M059J (cell line): ENCODE data around the gene COBL. TPM values are rescaled to one million over a fixed set of nuclear protein-coding genes. Genes with fewer than 3 reads are reported as not detected.

Source experiments
- DNase-seq: peaks from one replicate; pipeline ENCODE4 v3.0.0-alpha.2; 2012; ENCODE audit warnings: low read depth
- total RNA-seq: library from RNA; depleted of rRNA; stranded (reverse); fragments of >200 nt; shearing (Covaris generic); gene quantifications from 2 replicates; pipeline ENCODE4 v1.2.3, GENCODE V29; 2014

COBL gene
- total RNA-seq, 1 experiment from 2014 or later, result 0.10 TPM

DNA sequence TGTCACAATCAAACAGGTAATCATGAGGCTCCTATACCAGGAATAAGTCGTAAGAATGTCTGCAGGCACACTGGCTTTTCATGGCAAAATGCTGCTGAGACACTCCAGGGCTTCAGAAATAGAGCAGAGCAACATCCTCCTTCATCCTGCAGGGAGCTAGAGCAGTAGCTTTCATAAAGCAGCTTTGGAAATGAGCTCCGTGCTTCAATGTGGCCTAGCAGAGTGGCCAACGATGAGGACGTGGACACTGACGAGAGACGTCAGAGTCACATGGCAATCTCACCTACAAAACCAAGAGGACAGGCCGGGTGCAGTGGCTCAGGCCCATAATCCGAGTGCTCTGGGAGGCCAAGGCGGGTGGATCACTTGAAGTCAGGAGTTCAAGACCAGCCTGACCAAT lies 9.8 kb downstream of the COBL start:
- DNase-seq, result no peak

DNA sequence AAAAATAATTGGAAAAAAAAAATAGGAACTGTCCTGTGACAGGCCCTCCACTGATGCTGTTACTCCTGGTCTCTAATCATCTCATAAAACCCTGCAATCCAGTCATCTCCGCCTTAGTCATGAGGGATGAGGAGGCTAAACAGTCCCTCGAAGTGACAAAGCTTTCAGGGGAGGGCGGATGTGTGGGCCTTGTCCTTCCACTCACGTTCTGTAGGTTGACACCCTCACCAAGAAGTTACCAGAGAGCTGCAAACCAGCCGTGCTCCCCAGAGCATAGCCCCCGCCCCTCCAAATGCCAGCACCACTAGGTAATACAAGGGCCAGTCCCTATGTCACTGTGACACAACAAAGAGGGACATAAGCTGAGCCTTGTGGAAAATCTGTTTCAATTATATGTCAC lies 11.9 kb downstream of the COBL start:
- DNase-seq, result peak; percentile 29

DNA sequence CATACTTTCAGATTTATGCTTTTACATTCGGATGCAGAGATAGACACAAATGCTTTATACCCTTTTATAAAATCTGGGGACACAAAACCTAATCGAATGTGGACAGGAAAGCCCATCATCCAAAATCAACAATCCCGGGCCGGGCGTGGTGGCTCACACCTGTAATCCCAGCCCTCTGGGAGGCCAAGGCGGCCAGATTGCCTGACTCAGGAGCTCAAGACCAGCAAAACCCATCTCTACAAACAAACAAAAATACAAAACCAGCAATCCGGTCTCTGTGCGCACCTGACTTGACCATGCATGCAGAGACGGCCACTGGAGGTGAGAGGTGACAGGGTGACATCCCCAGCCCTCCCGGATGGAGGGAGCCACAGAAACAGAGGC lies 13.5 kb downstream of the COBL start:
- DNase-seq, result no peak

DNA sequence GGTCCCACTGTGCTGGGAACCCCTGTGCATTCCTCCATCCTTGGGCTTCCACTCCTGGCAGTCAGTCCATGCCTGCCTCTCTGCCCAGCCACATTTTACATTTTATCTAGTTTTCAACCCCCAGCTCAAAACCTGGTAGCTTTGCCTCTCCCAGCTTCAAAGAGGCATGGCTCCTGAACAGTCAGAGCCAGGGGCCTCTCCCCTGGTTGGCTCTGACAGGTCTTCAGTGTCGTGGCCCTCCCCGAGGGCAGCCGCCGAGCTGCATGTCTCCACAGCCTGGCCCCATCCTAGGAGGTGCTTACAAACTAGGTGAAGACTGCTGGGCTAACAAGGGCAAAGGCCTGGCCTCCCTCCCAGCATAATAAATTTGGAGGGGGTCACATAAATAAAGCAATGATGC lies 14.8 kb downstream of the COBL start:
- no peak for DNase-seq

DNA sequence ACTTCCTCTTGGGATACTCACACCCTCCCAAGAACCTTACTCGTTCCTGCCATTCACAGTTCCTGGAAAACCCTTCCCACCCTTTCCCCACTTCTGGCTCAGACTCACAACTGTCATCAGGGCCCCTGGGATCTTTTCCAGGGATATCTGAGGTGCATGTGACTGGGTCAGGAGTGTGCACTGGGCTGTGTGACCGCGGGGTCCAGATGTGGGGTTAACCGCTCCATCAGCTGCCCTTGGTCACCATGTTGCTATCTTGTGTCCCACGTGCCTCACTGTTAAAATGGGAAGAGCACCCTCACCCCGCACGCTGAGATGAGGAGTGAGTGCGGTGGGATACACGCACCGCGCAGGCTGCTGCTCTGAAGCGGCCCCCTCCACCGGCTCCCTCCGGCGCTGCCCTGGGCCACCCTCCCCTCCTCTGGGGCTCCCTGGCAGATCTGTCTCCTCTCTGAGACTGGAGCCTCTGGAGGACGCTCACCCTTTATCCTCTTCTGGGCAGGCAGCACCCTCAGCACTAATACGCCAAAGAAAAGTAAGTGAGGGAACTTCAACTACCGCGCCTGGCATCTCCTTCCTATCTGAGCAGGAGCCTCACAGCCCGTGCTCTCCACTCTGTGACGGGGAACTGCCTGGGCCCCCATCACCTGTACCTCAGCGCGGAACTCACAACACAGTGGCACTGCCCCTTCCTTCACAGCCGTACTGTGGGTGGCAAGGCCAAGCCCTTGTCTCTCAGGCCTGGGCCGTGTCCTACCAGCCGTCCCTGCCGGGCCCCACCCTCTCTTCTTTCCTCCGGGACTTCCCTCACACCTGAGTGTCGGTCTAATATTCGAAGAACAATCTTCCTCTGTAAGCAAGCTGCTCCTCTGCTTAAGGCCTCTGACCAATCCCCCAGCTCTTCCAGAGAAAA lies 15.6 kb downstream of the COBL start:
- no peak for DNase-seq

DNA sequence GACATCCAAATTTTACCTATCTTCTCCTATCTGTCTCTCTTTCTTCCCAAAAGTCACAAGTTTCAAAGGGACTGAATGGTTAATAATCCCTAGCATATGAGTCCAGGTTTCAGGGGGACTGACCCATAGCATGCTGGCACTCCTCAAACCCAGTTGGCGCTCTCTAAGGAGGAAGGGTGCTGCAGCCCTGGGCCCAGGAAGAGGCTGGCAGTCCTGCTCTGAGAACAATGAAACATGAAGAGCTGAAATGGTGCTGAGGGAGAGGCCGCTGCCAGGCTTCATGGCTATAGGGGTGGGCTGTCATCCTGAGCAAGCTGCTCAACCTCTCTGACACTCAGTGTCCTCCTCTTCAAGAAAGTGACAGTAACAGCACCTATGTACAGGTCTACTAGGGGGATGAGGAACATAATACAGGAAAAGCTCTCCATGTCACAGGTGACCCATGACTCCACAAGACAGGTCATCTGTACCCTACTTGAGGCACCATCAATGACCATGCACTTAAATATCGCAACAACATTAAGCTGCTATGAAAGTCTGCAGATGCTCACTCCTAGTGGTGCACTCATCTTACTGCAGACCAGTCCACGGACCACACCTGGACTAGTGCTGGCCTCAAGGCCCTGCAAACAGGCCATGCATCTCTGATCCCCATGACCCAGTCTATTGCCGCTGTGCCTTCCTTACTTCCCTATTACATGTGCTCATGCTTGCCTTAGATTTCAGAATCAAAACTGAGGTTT lies 17.0 kb downstream of the COBL start:
- DNase-seq, result no peak

DNA sequence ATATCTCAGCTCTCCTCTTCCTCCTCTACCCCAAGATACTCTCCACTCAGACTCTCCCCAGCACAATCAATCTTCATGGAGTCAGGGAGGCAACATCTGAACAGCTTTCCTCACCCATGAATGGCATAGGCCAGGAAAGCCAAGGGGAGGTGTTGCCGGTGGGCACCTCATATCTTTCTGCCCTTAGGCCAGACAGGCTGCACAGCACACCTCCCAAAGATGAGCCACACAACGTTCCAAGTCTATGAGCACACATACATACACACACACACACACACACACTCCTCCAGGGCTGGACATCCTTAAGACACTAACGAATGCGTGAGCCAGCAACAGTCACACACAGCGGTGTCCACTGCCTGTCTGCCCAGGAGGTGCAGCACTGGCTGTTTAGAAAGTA lies 17.7 kb downstream of the COBL start:
- DNase-seq, result no peak

DNA sequence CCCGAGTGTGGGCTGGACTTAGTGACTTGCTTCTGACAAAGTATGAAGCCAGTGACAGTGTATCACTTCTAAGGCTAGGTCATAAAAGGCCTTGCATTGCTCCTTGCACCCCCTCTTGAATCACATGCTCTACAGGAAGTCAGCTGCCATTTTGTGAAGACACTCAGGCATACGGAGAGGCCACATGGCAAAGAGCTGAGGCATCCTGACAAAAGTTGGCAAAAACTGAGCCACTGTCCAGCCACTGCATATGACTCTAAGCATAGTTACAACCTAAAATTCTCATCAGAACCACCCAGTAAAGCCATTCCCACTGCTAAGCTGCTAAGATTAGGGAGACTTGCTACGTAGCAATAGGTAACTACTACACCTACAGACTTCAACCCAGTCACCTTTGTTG lies 18.6 kb downstream of the COBL start:
- no peak for DNase-seq

DNA sequence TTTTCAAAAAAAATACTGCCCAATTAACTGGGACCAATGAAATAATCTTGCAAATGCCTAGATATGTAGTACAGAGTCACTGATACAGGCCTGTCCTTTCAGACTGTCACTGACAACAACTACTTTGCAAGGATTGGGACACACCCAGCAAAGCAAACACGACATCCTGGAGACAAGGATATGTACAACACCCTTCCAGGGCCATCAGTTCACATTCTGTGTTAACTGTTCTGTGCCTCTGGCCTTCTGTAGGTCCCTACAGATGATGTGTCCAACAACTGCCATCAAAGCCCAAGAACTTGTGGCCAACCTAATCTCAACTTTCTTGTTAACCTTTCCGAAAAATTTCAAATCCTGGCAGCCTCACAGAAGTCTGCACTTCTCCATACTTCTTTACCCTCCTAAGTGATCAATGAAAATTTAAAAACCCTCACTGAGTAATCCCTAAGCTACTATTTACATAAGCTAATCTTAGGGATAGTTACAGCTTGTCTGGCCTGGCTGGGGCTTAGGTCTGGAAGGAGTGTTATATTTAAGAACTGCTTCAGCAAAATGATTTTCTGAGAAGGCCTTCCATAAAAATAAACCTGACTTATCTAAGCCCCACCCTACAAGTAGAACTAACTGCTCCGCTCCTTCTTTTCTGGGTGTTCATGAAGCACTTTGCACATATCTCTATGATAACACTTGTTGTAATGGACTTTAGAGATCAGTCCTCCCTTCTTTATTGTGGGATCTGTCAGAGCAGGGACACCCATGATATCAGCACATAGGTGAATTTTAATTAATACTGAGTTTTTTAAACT lies 21.0 kb downstream of the COBL start:
- DNase-seq, result no peak

DNA sequence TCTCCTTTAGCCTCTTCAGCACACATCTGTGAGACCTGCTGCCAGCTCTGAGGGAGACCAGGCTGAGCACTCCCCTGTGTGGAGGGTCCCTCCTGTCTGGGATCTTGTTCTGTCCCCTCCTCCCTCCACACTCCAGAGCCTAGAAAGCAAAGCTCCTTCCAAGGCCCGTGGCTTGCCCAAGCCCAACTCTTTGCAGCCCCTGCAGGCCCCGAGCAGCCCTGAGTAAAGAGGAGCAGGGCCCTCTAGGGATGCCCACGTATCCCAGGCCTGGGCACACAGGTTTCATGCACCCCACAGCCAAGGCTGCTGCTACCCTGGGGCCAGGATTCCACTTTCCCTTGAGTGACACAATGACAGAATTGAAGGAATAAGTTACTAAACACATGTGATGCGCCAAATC lies 24.0 kb downstream of the COBL start:
- no peak for DNase-seq

DNA sequence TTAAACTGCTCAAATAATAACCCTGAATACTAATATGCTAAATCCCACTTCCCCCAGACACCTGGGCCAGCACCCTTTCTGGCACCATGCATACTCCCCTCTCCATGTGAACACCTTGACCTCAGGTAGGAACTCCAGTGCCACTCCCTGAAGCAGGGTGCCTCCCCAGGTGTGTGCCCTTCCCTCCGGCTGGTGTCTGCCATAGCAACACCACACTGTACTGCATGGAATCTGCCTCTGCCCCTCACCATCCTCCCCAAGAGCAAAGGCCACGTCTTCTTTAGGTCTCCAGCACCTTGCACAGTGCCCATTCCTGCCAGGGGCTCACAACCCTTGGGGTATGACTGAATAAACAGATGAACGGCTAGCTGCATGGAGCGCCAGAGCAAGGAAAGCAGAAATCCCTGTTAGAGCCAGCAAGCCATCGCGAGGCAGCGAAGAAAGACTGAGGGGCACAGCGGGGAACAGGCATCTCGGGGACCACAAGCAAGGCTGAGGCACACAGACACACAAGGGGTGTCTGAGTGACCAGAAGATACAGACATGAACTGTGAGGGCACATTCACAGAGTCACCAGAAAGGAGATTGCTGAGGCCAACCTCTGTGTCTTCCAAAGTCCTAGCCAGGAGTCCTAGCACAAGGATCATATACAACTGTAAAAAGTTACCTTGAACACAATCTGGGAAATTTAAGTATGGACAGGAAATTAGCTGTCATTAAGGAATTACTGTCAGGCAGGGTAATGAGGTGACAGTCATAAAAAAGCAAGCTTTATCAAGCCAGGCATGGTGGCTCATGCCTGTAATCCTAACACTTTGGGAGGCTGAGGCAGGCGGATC lies 25.7 kb downstream of the COBL start:
- no peak for DNase-seq

DNA sequence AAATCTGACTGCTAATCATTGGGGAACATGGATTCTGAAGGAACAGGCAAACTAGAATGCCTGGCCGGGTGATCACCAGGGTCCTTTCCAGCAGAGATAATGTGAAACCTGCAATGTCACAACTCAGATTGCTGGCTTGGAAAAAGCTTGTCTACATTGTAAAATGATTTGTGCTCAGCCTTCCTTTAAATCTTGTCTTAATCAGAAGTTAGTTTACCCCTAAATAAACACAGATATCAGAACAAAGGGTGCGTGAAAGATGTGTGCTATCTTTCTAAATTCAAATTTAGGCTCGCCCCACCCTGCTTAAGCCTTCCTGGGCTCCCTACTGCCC lies 26.3 kb downstream of the COBL start:
- no peak for DNase-seq

DNA sequence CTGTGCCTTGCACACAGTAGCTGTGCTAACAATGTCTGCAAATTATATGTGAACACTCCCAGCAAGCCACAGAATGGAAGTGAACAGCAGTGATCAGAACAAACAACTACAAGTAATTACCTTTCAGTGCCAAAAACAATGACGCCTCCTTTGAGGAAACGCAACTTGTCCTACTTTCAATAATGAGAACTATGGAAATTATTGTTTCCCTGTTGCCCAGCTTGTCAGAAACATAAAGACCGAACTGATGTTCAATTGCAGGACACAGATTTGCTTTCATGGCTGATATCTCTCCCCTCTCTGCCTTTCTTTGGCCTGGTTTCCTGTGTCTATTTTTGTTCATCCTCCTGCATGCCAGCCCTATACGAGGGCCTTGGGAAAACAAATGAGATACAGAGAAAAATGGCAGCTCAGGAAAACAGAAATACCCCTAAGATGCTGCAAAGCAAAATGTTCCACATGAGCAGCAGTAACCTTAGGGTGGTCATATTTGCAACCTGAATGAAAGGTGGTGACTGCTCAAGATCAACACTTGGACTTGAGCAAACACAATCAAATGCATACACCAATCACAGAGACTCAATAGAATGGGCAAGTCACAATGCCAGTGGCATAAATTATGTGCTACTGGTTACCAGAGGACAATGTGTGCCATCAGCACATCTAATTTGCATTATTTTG lies 26.8 kb downstream of the COBL start:
- DNase-seq, result no peak

DNA sequence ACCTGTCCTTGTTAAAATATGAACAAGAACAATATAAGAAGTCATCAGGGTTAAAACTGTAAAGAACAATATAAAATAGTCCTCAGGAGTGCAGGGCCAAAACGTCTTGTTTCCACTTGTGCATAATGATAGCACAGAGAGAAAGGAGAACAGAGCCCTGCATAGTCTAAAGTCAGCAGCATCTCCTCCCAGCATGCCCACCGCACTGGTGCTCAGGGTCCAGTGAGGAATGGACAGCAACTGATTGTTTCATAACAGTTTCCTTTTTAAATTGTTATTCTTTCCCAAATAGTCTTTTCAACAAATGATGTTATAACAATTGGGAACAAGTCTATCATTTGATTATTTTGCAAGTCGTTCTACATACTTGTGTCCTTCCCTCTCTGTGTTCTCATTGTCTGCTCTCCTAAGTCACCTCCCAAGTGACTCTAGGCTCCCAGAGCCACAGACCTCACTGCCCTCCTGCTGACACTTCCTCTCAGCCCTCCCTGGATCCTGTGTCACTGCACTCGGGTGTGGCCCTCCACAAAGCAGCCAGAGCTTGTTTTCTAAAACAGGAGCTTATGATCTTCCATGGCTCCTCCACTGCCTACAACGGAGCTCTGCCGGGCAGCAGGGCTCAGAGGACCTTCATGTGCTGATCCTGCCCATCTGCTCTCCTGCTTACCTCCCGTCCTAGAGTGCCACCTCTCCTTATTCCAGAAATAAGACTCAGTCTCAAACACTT lies 27.6 kb downstream of the COBL start:
- no peak for DNase-seq

DNA sequence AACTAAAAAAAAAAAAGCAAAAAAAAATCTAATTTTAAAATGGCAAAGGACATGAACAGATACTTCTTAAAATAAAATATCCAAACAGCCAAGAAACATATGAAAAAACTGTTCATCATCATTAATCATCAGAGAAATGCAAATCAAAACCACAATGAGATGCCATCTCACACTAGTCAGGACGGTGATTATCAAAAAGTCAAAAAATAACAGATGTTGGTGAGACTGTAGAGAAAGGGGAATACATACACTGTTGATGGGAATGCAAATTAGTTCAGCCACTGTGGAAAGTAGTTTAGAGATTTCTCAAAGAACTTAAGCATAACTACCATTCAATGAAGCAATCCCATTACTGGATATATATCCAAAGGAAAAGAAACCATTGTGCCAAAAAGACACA lies 30.2 kb downstream of the COBL start:
- DNase-seq, result no peak

DNA sequence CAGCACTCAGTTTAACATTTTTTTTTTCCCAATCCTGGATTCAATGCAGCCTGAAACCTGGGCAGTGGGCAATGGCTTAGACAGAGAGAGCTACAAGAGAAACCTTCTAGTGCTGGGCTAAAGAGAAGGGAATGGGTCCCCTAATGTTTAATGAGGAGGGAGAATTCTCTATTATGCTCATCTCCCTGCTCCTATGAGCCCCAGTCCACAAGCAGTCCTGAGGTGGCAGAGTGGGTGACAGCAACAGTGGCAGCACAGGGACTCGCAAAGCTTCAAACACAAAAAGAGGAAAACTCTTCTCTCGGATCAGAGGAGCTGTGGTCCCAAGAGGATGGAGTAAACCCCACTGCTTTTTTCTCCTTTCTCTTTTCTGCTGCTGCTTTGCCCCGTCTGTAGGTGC lies 36.5 kb downstream of the COBL start:
- DNase-seq, result no peak

DNA sequence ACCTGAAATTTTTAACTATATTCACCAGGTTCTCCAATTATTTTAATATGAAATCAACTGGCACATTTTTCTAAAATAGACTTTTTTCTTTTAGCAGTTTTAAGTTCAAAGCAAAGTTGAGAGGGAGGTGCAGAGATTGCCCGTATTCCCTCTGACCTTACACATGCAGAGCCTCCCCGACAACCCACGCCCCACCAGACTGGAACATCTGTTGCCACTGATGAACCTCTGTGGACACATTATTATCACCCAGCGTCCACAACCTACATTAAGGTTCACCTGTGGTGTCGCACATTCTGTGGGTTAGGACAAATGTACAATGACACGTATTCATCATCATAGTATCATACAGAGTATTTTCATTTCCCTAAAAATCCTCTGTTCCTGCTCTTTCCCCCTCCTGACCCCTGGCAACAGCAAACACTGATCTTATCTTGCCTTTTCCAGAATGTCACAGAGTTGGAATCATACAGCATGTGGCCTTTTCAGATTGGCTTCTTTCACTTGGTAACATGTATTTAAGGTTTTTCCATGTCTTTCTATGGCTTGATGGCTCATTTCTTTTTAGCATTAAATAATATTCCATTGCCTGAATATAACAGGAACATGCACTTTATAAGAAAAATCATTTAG lies 37.1 kb downstream of the COBL start:
- no peak for DNase-seq

DNA sequence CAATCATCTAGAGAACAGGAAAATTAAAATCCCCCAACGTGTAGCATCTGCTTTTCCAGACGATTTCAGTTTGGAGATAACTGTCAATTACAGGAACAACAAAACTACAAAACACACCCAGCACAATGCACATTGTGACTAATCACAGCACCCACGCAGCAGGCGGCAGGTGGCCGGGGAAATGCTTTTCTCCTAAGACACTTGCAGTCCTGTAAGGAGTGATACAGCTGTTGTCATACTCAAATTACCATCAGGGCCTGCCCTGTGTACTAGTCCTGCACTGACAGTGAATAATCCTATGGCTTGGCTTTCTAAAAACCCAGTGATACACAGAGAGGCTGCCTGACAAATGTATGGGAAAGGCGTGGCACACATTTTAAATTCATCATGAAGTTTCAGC lies 37.8 kb downstream of the COBL start:
- no peak for DNase-seq

DNA sequence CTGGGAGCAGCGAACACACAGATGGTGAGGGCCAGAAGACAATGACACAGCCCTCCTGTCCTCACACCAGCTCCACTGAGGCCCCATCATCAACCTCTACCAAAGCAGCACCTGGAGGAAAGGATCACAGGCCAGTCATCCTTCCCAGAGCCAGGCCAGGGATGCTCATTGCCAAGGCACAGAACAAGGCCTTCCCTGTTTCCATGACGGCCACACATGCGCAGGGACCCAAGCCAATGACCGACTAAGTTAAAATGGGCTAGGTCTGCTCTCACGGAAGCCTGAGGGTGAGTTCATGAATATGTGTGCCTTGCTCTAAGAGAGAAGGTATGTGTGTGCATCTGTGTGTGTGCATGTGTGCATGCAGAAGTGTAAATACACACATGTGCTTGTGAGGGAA lies 39.6 kb downstream of the COBL start:
- DNase-seq, result no peak

DNA sequence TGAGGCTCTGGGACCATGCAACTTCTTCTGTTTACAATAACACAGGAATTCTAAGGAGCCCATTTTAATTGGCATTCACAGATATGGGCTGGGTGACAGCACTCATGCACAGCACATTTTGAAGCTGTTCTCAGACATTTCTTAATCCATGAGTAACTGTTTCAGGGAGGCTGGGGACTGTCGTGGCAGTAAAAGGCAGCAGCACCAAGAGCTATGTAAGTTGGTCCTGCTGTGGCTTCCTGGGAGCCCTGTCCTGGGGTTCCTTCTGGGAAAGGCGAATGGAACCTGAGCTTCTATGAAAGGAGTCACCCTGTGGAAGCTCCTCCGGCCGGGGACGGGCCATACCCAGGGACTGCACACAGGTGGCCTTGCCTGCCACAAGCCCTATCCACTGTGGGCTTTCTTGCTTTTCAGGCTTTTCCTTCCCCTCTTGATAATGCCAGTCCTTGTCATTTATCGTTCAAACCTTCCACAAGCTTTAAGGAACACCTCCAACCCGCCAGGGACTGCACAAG lies 40.5 kb downstream of the COBL start:
- no peak for DNase-seq
